ENCODE data around the gene ACVRL1. TPM values are rescaled to one million over a fixed set of nuclear protein-coding genes. Genes with fewer than 3 reads are reported as not detected.
A peak's percentile ranks its signal among the peaks of the same experiment; 100 is the strongest.

The ACVRL1 gene
- total and polyA plus RNA-seq, 7 donors: 10.8 to 40.8 (median 24.1) TPM

DNA sequence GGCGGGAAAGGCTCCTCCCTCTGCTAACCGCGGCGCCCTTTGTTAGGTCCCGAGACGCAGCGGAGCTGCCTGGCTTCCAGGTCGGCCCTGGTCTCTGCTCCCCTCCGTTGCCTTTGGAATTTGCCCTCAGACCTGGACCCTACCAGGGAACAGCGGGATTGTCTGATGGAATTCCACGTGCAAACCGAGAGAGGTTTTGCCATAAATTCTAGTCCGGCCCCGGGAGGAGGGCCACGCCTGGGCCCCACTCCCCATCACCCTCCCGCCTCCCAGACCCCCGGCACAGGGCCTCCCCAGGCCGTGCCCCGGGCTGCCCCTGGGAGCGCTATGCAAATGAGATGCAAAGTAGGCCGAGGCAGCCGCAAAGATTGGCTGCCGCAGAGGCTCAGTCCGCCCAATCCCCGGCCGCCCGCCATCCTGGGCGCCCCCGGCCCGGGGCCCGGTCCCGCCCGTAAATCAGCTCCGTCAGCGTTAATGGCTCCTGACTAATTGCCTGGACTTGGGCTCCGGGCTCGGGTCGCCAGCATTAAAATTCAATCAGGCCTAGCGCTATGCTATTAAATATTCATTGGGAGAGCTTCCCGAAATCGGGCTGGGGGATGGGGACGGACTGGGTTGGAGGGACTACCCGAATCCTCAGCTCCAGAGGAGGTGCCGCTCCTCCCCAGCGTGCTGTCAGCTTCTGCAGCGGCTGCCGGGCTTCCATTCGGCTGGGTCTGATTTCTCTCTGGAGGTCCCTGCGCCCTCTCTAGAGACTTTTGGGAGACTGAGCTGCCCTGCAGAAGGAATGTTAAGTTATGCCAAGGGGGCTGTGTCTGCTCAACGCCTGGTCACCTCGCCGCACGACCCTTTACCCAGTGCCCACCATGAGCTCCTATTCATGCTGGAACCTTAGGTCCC is 43.1 kb upstream of the ACVRL1 start:
- intact Hi-C loops (cut with DNase I): no loop called here
- DNase-seq: peak in 1 of 2 donors; percentile 61
- no peaks in the 10 kb centered on the region for H3K9me3 ChIP-seq
- H3K4me3 ChIP-seq: peak overlapping the region; percentile 63
- ATAC-seq: peak in 3 of 4 donors; percentile 56 to 75 (median 75)
- H3K4me1 ChIP-seq: peaks cover 11% of the 10 kb centered on the region
- H3K36me3 ChIP-seq (ENCODE audit: insufficient read depth in 1 of 2, low read depth in 1 of 2): no peaks in the 10 kb centered on the region
- 9 to 11% (median 9%) methylated on average over 49 to 53 of the region's 53 CpGs for WGBS, 3 donors
- peaks cover 0 to 41% (median 4%) of the 10 kb centered on the region in 3 donors for H3K27me3 ChIP-seq (ENCODE audit: insufficient read depth in 3 of 3, low read length in 2 of 3)
- TF ChIP-seq, protein P1, sequence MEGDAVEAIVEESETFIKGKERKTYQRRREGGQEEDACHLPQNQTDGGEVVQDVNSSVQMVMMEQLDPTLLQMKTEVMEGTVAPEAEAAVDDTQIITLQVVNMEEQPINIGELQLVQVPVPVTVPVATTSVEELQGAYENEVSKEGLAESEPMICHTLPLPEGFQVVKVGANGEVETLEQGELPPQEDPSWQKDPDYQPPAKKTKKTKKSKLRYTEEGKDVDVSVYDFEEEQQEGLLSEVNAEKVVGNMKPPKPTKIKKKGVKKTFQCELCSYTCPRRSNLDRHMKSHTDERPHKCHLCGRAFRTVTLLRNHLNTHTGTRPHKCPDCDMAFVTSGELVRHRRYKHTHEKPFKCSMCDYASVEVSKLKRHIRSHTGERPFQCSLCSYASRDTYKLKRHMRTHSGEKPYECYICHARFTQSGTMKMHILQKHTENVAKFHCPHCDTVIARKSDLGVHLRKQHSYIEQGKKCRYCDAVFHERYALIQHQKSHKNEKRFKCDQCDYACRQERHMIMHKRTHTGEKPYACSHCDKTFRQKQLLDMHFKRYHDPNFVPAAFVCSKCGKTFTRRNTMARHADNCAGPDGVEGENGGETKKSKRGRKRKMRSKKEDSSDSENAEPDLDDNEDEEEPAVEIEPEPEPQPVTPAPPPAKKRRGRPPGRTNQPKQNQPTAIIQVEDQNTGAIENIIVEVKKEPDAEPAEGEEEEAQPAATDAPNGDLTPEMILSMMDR (IDR thresholded peaks at IDR 0.05): no peak
- H3K27ac ChIP-seq: no peak overlapping the region

DNA sequence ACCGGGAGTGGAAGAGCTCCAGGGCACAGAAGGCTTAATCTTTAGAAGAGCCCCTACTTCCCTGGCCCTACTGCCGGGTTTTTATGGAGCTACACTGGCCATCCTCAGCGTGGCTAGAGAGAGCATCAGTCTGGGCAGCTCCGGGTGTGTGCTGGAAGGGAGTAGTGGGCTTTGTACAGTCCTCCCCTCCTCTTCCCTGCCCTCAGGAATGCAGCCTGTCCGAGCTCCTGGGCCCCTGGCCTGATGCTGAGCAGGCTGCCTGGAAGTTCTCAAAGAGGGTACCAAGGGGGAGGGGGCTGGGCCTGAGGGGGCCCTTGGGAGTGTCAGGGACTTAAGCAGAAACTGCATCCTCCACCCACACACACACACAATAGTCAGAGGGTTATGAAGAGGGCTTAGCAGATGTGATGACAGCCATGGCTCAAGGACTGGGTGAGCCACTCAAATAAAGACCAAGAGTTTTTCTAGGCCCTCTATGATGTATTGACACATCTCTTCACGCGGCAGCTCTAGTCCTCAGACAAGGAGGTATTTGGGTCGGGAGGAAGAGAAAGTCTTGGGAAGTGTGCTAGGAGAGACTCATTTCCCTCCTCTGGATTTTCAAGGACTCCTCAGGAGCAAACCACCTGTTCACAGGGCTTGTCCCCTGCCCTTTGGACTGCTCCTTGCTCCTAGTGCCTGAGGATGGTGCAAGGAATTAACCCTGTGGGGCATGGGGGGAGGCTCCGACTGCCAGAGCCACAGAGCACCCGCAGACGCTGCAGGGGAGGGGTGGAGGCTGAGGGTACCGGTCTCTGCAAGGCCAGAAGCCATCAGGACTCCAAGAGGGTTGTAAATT is 42.3 kb upstream of the ACVRL1 start:
- Histone ChIP-seq H3K27ac (no peak overlapping the region), H3K4me3 (peak overlapping the region; percentile 63), H3K36me3 (ENCODE audit: insufficient read depth in 1 of 2, low read depth in 1 of 2) (no peaks in the 10 kb centered on the region), H3K27me3 (ENCODE audit: insufficient read depth in 3 of 3, low read length in 2 of 3) (peaks cover 0 to 45% (median 6%) of the 10 kb centered on the region in 3 donors), H3K4me1 (peaks cover 11% of the 10 kb centered on the region), H3K9me3 (no peaks in the 10 kb centered on the region)
- TF ChIP-seq, protein P1 (IDR thresholded peaks at IDR 0.05): no peak
- WGBS, 3 donors: 60 to 69% (median 68%) methylated on average over 12 of the region's 12 CpGs
- DNase-seq (peak in 1 of 2 donors; percentile 22), ATAC-seq (peak in 1 of 4 donors; percentile 8)
- intact Hi-C loops (cut with DNase I): no loop called here

DNA sequence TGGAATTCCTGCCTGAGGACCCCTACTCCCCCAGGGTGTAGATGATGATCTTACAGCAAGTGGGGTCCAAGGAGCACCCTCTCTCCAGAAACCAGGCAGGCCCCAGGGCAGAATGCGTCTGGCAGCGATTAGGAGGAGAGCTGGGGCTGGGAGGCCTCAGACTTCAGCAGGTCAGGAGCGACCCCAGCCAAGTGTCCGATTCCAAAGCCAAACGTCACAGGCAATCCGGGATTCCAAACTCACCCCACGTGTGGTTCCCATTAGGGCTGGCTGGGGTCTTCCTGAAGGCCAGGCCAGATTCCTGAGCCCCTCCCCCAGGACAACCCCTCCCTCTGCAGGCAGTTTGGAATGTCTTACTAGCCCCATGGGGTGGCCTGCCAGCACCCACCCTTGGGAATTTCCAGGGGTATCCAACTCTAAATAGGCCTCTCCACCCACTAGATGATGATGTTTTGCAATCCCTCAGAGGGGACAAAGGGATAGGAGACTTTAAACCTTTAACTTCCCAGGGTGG is 41.5 kb upstream of the ACVRL1 start:
- no peak overlapping the region for H3K4me3 ChIP-seq
- H3K27ac ChIP-seq: no peak overlapping the region
- TF ChIP-seq, protein P1 (IDR thresholded peaks at IDR 0.05): no peak
- 80 to 87% (median 84%) methylated on average over 7 of the region's 7 CpGs for WGBS, 3 donors
- H3K27me3 ChIP-seq (ENCODE audit: insufficient read depth in 3 of 3, low read length in 2 of 3): peaks cover 0 to 52% (median 6%) of the 10 kb centered on the region in 3 donors
- no peaks in the 10 kb centered on the region for H3K9me3 ChIP-seq
- H3K36me3 ChIP-seq (ENCODE audit: insufficient read depth in 1 of 2, low read depth in 1 of 2): no peaks in the 10 kb centered on the region
- peak in 1 of 2 donors; percentile 38 for DNase-seq
- ATAC-seq: no peak
- intact Hi-C loops (cut with DNase I): no loop called here
- peaks cover 11% of the 10 kb centered on the region for H3K4me1 ChIP-seq

DNA sequence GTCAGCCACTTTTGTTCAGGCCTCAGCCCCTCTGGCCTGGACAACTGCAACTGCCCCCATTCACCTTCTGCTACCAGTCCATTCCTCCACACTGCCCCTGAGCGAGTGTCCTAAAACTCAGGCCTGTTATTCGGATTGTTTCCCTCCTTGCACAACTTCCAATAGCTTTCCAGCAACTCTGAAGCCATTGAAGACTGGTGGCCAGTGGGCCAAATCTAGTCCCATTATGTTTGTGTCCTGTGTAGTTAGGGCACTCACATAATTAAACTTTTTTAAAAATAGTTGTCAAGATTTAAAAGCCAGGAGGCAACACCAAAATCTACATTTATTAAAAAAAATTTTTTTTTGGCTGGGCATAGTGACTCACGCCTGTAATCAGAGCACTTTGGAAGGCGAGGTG is 41.0 kb upstream of the ACVRL1 start:
- Histone ChIP-seq H3K4me1 (peaks cover 11% of the 10 kb centered on the region), H3K27me3 (ENCODE audit: insufficient read depth in 3 of 3, low read length in 2 of 3) (peaks cover 0 to 57% (median 6%) of the 10 kb centered on the region in 3 donors), H3K36me3 (ENCODE audit: insufficient read depth in 1 of 2, low read depth in 1 of 2) (no peaks in the 10 kb centered on the region), H3K9me3 (no peaks in the 10 kb centered on the region), H3K4me3 (no peak overlapping the region), H3K27ac (no peak overlapping the region)
- DNase-seq (peak in 1 of 2 donors; percentile 4), ATAC-seq (no peak)
- intact Hi-C loops (cut with DNase I): no loop called here
- 91 to 97% (median 95%) methylated on average over 4 of the region's 4 CpGs for WGBS, 3 donors
- TF ChIP-seq, protein P1 (IDR thresholded peaks at IDR 0.05): no peak
